Liver (tissue), 9 donors: Measurements from ENCODE around the gene ZNF827. TPM values are rescaled to one million over a fixed set of nuclear protein-coding genes. Genes with fewer than 3 reads are reported as not detected.

ENCODE experiments used
- DNase-seq: peaks from one replicate; pipeline ENCODE4 v3.0.0-alpha.2; 2017; ENCODE audit warnings: low spot score
- H3K27ac ChIP-seq, 2 donors: one replicate each; pipeline ENCODE4 v1.7.0; 2013; ENCODE audit warnings: inconsistent platforms in 2 of 2, low read length in 2 of 2, control low read depth in 1 of 2, low read depth in 1 of 2, mild to moderate bottlenecking in 1 of 2
- H3K27me3 ChIP-seq, 4 donors: one replicate each; pipeline versions ENCODE4 v1.6.1 to v1.7.0; 2013; ENCODE audit warnings: low read length in 3 of 4, inconsistent platforms in 1 of 4, mild to moderate bottlenecking in 1 of 4, moderate library complexity in 1 of 4; ENCODE audit not compliant: control insufficient read depth in 4 of 4, insufficient read depth in 4 of 4
- H3K36me3 ChIP-seq, 4 donors: one replicate each; pipeline versions ENCODE4 v1.6.1 to v1.7.0; 2013; ENCODE audit warnings: low read length in 3 of 4, mild to moderate bottlenecking in 3 of 4, low read depth in 1 of 4, moderate library complexity in 1 of 4; ENCODE audit not compliant: control insufficient read depth in 4 of 4, insufficient read depth in 3 of 4
- H3K4me1 ChIP-seq, 4 donors: one replicate each; pipeline versions ENCODE4 v1.6.1 to v1.7.0; 2013; ENCODE audit warnings: low read length in 3 of 4, mild to moderate bottlenecking in 3 of 4, moderate library complexity in 1 of 4; ENCODE audit not compliant: control insufficient read depth in 4 of 4, insufficient read depth in 4 of 4
- H3K4me3 ChIP-seq, 3 donors: one replicate each; pipeline versions ENCODE4 v1.6.1 to v1.7.0; 2013; ENCODE audit warnings: low read length in 3 of 3, control low read depth in 1 of 3, low read depth in 1 of 3, mild to moderate bottlenecking in 1 of 3
- H3K9ac ChIP-seq, 2 donors: one replicate each; pipeline ENCODE4 v1.7.0; 2013; ENCODE audit warnings: low read length in 2 of 2, mild to moderate bottlenecking in 2 of 2, moderate library complexity in 2 of 2, control low read depth in 1 of 2, low read depth in 1 of 2
- H3K9me3 ChIP-seq, 4 donors: one replicate each; pipeline versions ENCODE4 v1.6.1 to v1.7.0; 2013; ENCODE audit warnings: low read length in 3 of 4; ENCODE audit not compliant: control insufficient read depth in 4 of 4
- EGR1 ChIP-seq, 2 donors: IDR thresholded peaks; 2 replicates each; pipeline ENCODE4 v1.6.1; 2016 to 2018; ENCODE audit warnings: antibody characterized with exemption in 2 of 2, low read depth in 2 of 2
- FOXA1 ChIP-seq: IDR thresholded peaks from 2 replicates; pipeline ENCODE4 v1.6.1; 2016; ENCODE audit warnings: antibody characterized with exemption
- FOXA2 ChIP-seq: IDR thresholded peaks from 2 replicates; pipeline ENCODE4 v1.6.1; 2016; ENCODE audit warnings: antibody characterized with exemption
- GABPA ChIP-seq, 2 donors: IDR thresholded peaks in 1 of 2; conservative IDR thresholded peaks in 1 of 2; 2 replicates each; pipeline ENCODE4 v1.6.1; 2016; ENCODE audit warnings: antibody characterized with exemption in 2 of 2, mild to moderate bottlenecking in 1 of 2, moderate library complexity in 1 of 2
- HNF4A ChIP-seq, 2 donors: conservative IDR thresholded peaks; 2 replicates each; pipeline ENCODE4 v1.6.1; 2016; ENCODE audit warnings: antibody characterized with exemption in 2 of 2, mild to moderate bottlenecking in 2 of 2
- HNF4G ChIP-seq: IDR thresholded peaks from 2 replicates; pipeline ENCODE4 v1.6.1; 2016; ENCODE audit warnings: antibody characterized with exemption
- JUND ChIP-seq, 2 donors: IDR thresholded peaks; 2 replicates each; pipeline ENCODE4 v1.6.1; 2016; ENCODE audit warnings: antibody characterized with exemption in 2 of 2
- NR2F2 ChIP-seq: IDR thresholded peaks from 2 replicates; pipeline ENCODE4 v1.6.1; 2016; ENCODE audit warnings: antibody characterized with exemption
- RAD21 ChIP-seq, 2 donors: IDR thresholded peaks; 2 replicates each; pipeline ENCODE4 v1.6.1; 2016; ENCODE audit warnings: antibody characterized with exemption in 2 of 2, mild to moderate bottlenecking in 2 of 2
- RXRA ChIP-seq, 2 donors: IDR thresholded peaks; 2 replicates each; pipeline ENCODE4 v1.6.1; 2017 to 2018; ENCODE audit warnings: antibody characterized with exemption in 2 of 2, mild to moderate bottlenecking in 1 of 2
- SP1 ChIP-seq: IDR thresholded peaks from 2 replicates; pipeline ENCODE4 v1.6.1; 2018; ENCODE audit warnings: antibody characterized with exemption, mild to moderate bottlenecking
- TAF1 ChIP-seq: conservative IDR thresholded peaks from 2 replicates; pipeline ENCODE4 v1.6.1; 2016; ENCODE audit warnings: antibody characterized with exemption, mild to moderate bottlenecking
- YY1 ChIP-seq: IDR thresholded peaks from 2 replicates; pipeline ENCODE4 v1.6.1; 2016; ENCODE audit warnings: antibody characterized with exemption, mild to moderate bottlenecking
- WGBS: extraction: QIAGEN DNeasy Blood & Tissue Kit; methylation state at CpG from one replicate; pipeline ENCODE4 v1.1.7; 2013; 5-methylcytosine and 5-hydroxymethylcytosine counted together
- polyA plus RNA-seq, 2 donors: library from polyadenylated mRNA; stranded (reverse) in 1 of 2; unstranded in 1 of 2; fragments of 200-250 nt in 1 of 2; fragments of >200 nt in 1 of 2; fragmentation: Nextera tagmentation in 1 of 2; extraction: Ambion mirVana in 1 of 2; gene quantifications; one replicate each; pipeline versions ENCODE4 v1.2.1 to v1.2.3, GENCODE V29; 2013 to 2015
- total RNA-seq, 2 donors: library from RNA; depleted of rRNA; stranded (reverse); fragments of >200 nt; gene quantifications; one replicate each; pipeline ENCODE4 v1.2.3, GENCODE V29; 2014
- TF ChIP-seq, protein P1 (sequence below): IDR thresholded peaks from 2 replicates; pipeline ENCODE4 v1.6.1; 2016; ENCODE audit warnings: antibody characterized with exemption
- TF ChIP-seq, protein P2 (sequence below): IDR thresholded peaks from 2 replicates; pipeline ENCODE4 v1.6.1; 2016; ENCODE audit warnings: antibody characterized with exemption
- TF ChIP-seq, protein P3 (sequence below): fragments of 150-350 bp; IDR thresholded peaks from 2 replicates; pipeline ENCODE4 v1.5.1; 2017; ENCODE audit warnings: improper control_type of control experiment, low read depth, low read length; ENCODE audit not compliant: missing input control
- TF ChIP-seq, protein P4 (sequence below): IDR thresholded peaks from 2 replicates; pipeline ENCODE4 v1.6.1; 2016; ENCODE audit warnings: antibody characterized with exemption, mild to moderate bottlenecking
- TF ChIP-seq, protein P5 (sequence below): IDR thresholded peaks from 2 replicates; pipeline ENCODE4 v1.6.1; 2016; ENCODE audit warnings: antibody characterized with exemption
- donor health status: healthy.
- donor health status: healthy.
- donor health status: healthy.
- donor health status: healthy.
- donor health status: healthy.

The ZNF827 gene
- total and polyA plus RNA-seq, 4 donors: 0.46 to 2.9 (median 1.2) TPM

DNA sequence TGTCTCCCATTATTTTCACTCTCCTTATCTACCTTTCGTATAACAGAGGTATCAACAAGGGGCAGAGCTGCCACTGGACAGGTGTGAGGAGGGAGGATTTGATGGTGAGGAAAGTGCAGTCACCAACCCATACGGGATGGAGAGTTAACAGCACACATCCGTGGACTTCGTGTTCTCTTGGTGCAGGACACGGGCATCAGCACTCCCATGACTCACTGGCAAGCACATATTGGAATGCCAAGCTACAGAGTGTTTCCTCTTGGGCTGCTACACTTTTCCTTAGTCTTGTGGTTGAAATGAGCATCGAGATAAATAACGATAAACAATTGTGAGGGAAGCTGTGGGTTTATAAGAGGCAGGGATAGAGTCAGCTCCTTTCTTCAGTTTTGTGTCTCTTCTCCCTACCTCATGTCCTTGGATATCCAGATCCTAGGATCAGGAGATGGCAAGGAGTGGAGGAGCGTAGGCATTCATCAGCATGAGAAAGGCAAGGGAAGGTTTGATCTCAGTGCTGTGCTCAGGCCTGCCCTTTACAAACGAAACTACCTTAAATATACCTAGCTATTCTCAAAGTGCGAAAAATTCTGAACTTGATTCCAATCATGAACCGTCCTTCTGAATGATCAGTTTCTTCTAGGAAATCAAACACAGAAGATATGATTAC is 96.3 kb downstream of the ZNF827 start:
- no peak for TF ChIP-seq TAF1
- TF ChIP-seq SP1: no peak
- TF ChIP-seq, protein P1, sequence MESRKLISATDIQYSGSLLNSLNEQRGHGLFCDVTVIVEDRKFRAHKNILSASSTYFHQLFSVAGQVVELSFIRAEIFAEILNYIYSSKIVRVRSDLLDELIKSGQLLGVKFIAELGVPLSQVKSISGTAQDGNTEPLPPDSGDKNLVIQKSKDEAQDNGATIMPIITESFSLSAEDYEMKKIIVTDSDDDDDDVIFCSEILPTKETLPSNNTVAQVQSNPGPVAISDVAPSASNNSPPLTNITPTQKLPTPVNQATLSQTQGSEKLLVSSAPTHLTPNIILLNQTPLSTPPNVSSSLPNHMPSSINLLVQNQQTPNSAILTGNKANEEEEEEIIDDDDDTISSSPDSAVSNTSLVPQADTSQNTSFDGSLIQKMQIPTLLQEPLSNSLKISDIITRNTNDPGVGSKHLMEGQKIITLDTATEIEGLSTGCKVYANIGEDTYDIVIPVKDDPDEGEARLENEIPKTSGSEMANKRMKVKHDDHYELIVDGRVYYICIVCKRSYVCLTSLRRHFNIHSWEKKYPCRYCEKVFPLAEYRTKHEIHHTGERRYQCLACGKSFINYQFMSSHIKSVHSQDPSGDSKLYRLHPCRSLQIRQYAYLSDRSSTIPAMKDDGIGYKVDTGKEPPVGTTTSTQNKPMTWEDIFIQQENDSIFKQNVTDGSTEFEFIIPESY: no peak
- TF ChIP-seq, protein P2, sequence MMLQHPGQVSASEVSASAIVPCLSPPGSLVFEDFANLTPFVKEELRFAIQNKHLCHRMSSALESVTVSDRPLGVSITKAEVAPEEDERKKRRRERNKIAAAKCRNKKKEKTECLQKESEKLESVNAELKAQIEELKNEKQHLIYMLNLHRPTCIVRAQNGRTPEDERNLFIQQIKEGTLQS: no peak
- TF ChIP-seq NR2F2: no peak
- TF ChIP-seq, protein P3, sequence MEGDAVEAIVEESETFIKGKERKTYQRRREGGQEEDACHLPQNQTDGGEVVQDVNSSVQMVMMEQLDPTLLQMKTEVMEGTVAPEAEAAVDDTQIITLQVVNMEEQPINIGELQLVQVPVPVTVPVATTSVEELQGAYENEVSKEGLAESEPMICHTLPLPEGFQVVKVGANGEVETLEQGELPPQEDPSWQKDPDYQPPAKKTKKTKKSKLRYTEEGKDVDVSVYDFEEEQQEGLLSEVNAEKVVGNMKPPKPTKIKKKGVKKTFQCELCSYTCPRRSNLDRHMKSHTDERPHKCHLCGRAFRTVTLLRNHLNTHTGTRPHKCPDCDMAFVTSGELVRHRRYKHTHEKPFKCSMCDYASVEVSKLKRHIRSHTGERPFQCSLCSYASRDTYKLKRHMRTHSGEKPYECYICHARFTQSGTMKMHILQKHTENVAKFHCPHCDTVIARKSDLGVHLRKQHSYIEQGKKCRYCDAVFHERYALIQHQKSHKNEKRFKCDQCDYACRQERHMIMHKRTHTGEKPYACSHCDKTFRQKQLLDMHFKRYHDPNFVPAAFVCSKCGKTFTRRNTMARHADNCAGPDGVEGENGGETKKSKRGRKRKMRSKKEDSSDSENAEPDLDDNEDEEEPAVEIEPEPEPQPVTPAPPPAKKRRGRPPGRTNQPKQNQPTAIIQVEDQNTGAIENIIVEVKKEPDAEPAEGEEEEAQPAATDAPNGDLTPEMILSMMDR: no peak
- TF ChIP-seq RAD21 (IDR thresholded peaks at IDR 0.05): no peak
- no peak for TF ChIP-seq JUND (IDR thresholded peaks at IDR 0.05)
- TF ChIP-seq, protein P4, sequence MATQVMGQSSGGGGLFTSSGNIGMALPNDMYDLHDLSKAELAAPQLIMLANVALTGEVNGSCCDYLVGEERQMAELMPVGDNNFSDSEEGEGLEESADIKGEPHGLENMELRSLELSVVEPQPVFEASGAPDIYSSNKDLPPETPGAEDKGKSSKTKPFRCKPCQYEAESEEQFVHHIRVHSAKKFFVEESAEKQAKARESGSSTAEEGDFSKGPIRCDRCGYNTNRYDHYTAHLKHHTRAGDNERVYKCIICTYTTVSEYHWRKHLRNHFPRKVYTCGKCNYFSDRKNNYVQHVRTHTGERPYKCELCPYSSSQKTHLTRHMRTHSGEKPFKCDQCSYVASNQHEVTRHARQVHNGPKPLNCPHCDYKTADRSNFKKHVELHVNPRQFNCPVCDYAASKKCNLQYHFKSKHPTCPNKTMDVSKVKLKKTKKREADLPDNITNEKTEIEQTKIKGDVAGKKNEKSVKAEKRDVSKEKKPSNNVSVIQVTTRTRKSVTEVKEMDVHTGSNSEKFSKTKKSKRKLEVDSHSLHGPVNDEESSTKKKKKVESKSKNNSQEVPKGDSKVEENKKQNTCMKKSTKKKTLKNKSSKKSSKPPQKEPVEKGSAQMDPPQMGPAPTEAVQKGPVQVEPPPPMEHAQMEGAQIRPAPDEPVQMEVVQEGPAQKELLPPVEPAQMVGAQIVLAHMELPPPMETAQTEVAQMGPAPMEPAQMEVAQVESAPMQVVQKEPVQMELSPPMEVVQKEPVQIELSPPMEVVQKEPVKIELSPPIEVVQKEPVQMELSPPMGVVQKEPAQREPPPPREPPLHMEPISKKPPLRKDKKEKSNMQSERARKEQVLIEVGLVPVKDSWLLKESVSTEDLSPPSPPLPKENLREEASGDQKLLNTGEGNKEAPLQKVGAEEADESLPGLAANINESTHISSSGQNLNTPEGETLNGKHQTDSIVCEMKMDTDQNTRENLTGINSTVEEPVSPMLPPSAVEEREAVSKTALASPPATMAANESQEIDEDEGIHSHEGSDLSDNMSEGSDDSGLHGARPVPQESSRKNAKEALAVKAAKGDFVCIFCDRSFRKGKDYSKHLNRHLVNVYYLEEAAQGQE: no peak
- TF ChIP-seq, protein P5, sequence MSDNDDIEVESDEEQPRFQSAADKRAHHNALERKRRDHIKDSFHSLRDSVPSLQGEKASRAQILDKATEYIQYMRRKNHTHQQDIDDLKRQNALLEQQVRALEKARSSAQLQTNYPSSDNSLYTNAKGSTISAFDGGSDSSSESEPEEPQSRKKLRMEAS: no peak
- no peak for TF ChIP-seq RXRA (IDR thresholded peaks at IDR 0.05)
- TF ChIP-seq HNF4A (conservative IDR thresholded peaks at IDR 0.05): no peak
- no peak for TF ChIP-seq HNF4G
- TF ChIP-seq EGR1 (IDR thresholded peaks at IDR 0.05; ENCODE audit: low read depth in 2 of 2): no peak
- TF ChIP-seq FOXA1: no peak
- TF ChIP-seq GABPA (IDR thresholded peaks at IDR 0.05 in 1 of 2, conservative IDR thresholded peaks at IDR 0.05 in 1 of 2): no peak
- TF ChIP-seq FOXA2: no peak
- no peak for TF ChIP-seq YY1
- no peaks in the 10 kb centered on the region for H3K27me3 ChIP-seq
- no peak overlapping the region for H3K9ac ChIP-seq
- H3K9me3 ChIP-seq: no peaks in the 10 kb centered on the region
- no peaks in the 10 kb centered on the region for H3K36me3 ChIP-seq
- DNase-seq: no peak
- no peaks in the 10 kb centered on the region for H3K4me1 ChIP-seq
- H3K4me3 ChIP-seq: no peak overlapping the region
- 92% methylated on average over 11 of the region's 11 CpGs for WGBS
- H3K27ac ChIP-seq: no peak overlapping the region
